ENCODE measurements around the gene ZNF511. TPM values are rescaled to one million over a fixed set of nuclear protein-coding genes. Genes with fewer than 3 reads are reported as not detected.

Gene ZNF511
- total and polyA plus RNA-seq, 9 of the 15 experiments (the other 6 are each of a cell fraction or from before 2014, with no cell fraction given): 0.61 to 69.3 (median 40.1) TPM

DNA sequence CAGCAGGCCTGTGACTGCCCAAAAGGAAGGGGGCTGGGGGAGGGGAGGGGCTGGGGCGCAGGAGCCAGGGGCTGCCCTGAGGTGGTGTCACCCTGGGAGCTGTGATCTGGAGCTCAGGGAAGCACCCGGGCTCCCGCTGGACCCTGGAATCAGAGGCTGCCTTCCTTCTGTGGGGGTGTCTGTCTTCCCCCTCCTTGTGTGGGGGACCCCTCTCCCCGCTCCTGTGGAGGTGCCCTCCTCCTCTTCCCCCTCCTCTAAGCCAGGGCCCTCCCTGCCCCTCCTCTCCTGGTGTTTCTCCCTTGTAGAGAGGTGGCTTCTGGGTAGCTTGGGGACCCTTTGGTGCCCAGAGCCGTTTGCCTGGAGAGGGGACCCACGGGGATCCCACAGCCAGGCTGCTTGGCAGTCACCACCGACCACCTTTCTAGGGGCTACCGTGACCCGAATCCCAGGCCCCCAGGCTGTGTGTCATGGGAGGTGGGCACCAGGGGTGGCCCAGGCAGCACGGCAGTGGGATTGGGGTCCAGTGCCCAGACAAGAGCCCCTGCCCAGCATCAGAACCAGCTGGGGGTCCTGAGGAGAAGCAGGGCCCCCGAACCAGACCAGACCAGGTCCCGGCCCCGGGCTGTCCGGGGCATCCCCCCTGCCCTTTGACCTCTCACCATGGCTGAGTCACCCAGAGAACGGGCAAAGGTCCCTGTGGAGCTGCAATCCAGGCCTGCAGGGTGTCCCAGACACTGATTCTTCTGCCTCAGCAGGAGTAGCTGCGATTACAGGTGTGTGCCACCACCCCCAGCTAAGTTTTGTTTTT, 39.2 kb downstream of the ZNF511 start:
- BruUV-seq (replicated peaks): no TSS peak
- H3K27me3 ChIP-seq (ENCODE audit: control insufficient read depth in 2 of 2, insufficient read depth in 2 of 2, low read length in 2 of 2): no peaks in the 10 kb centered on the region; a peak in 1 of 5 replicates
- ChIA-PET POLR2A (no interaction called here), CTCF (ENCODE audit: low intra/inter-chr PET ratio) (no interaction called here)
- 11% methylated on average over 9 of the region's 16 CpGs for WGBS (ENCODE audit: insufficient coverage, low coverage, missing lambda C conversion rate)
- DNase-seq (ENCODE audit: extremely low read depth in 1 of 4, low spot score in 3 of 4): no peak
- no peak for TF ChIP-seq ZNF436 (CRISPR knock-in tag; IDR thresholded peaks at IDR 0.05)
- peak; percentile 48 for TF ChIP-seq POLR2G (IDR thresholded peaks at IDR 0.05; ENCODE audit: low read depth, low read length)
- no peak for TF ChIP-seq CCNT2 (IDR thresholded peaks at IDR 0.05; ENCODE audit: borderline replicate concordance, extremely low read depth, insufficient read length, low read depth, low read length)
- TF ChIP-seq NR2C1 (IDR thresholded peaks at IDR 0.05): peak; percentile 36; the same call in 1 of the 2 replicates
- peak; percentile 65 for TF ChIP-seq NR2C1 (tag; IDR thresholded peaks at IDR 0.05)
- no peak for TF ChIP-seq NR2C2 (CRISPR knock-in tag; IDR thresholded peaks at IDR 0.05)
- peak; percentile 44; the same call in 1 of the 2 replicates for TF ChIP-seq NR2C2 (tag; IDR thresholded peaks at IDR 0.05)
- TF ChIP-seq ZNF165 (CRISPR knock-in tag; IDR thresholded peaks at IDR 0.05; ENCODE audit: borderline replicate concordance): no peak
- no peak overlapping the region for H3K27ac ChIP-seq (ENCODE audit: extremely low read depth, low read depth, low read length)
- peaks cover 7 to 50% of the 10 kb centered on the region in 2 experiments; a peak in 4 of 5 replicates for H3K4me1 ChIP-seq (replicated peaks in 1 of 2; ENCODE audit: control insufficient read depth in 2 of 2, insufficient read depth in 2 of 2, low read length in 2 of 2)
- no peaks in the 10 kb centered on the region for H4K20me1 ChIP-seq (replicated peaks; ENCODE audit: control insufficient read depth, insufficient read depth, low read length)
- no peaks in the 10 kb centered on the region for H3K79me2 ChIP-seq (ENCODE audit: control insufficient read depth, insufficient read depth, low read length)
- H3K36me3 ChIP-seq (ENCODE audit: control insufficient read depth, insufficient read depth, low read length): no peaks in the 10 kb centered on the region
- no peak overlapping the region for H3K9ac ChIP-seq (ENCODE audit: insufficient read depth in 1 of 2, low read depth in 2 of 2, low read length in 2 of 2)
- H2AFZ ChIP-seq (ENCODE audit: low read depth, low read length): no peak overlapping the region
- FAIRE-seq: no peak
- no peaks in the 10 kb centered on the region for H3K9me3 ChIP-seq (replicated peaks; ENCODE audit: control insufficient read depth, insufficient read depth, low read depth, low read length)
- ATAC-seq: no peak
- H3K4me3 ChIP-seq: no peak overlapping the region
- in situ Hi-C loops (cut with MboI) (no loop called here), intact Hi-C loops (cut with micrococcal nuclease) (no loop called here)
- no peaks in the 10 kb centered on the region for H3K9me1 ChIP-seq (ENCODE audit: control insufficient read depth, insufficient read depth, low read length)
- no peak overlapping the region for H3K4me2 ChIP-seq (ENCODE audit: insufficient read depth, low read length)

Measured in K562 (cell line).